ES-I3 (cell line): ENCODE measurements around the gene MED12L.

Experiments used
- H3K36me3 ChIP-seq: 2 replicates; pipeline ENCODE4 v1.6.1; 2013; ENCODE audit warnings: mild to moderate bottlenecking, low read length, control low read depth, moderate library complexity; ENCODE audit not compliant: insufficient read depth
- H3K4me1 ChIP-seq: 2 replicates; pipeline ENCODE4 v1.6.1; 2013; ENCODE audit warnings: mild to moderate bottlenecking, control low read depth, low read length; ENCODE audit not compliant: insufficient read depth
- H3K9ac ChIP-seq: 2 replicates; pipeline ENCODE4 v1.6.1; 2013; ENCODE audit warnings: low read depth, mild to moderate bottlenecking, low read length, moderate library complexity
- H3K9me3 ChIP-seq: 2 replicates; pipeline ENCODE4 v1.6.1; 2013; ENCODE audit warnings: mild to moderate bottlenecking, low read length, moderate library complexity; ENCODE audit not compliant: control insufficient read depth, insufficient read depth

MED12L gene

GRCh38 chr3:151268267-151269235 is 183.1 kb downstream of the MED12L start:
- Histone ChIP-seq H3K9ac (no peak overlapping the region), H3K4me1 (peaks cover 11% of the 10 kb centered on the region; the same call in 1 of the 2 replicates), H3K36me3 (no peaks in the 10 kb centered on the region)

DNA sequence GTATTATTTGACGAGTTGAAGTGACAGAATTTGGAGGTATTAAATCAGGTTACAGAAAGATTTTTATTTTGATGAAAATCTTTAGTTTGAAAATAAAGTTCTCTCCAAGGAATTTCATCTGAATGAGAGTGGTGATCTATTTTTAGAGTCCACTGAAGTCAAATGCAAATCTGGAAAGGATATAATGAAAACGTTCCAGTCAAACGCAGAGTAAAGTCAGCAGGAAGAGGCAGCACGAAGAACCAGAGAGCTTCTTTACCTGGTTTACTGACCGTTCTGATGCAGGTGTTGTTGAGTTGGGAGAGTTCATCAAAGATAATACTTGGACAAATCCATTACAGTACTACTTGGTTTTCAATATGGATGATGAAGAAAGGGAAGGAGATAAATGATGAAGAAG is 184.2 kb downstream of the MED12L start:
- no peaks in the 10 kb centered on the region for H3K36me3 ChIP-seq
- no peaks in the 10 kb centered on the region for H3K9me3 ChIP-seq
- H3K9ac ChIP-seq = no peak overlapping the region
- peaks cover 11% of the 10 kb centered on the region; the same call in 1 of the 2 replicates for H3K4me1 ChIP-seq

More at GRCh38 chr3:151268267-151269235, 183.1 kb downstream of the MED12L start:
- H3K9me3 ChIP-seq = no peaks in the 10 kb centered on the region

- H3K9me3 ChIP-seq = no peaks in the 10 kb centered on the region
- no peak overlapping the region for H3K9ac ChIP-seq
- H3K36me3 ChIP-seq = no peaks in the 10 kb centered on the region; the same call in 1 of the 2 replicates
- H3K4me1 ChIP-seq = 0 out of 2 replicates have a peak, but pooled peaks cover 6% of the 10 kb centered on the region
These were observed 189.6 kb downstream of the MED12L start for GRCh38 chr3:151275091-151275490.

GRCh38 chr3:151276038-151276686 is 190.7 kb downstream of the MED12L start:
- no peaks in the 10 kb centered on the region; the same call in 1 of the 2 replicates for H3K36me3 ChIP-seq
- no peak overlapping the region for H3K9ac ChIP-seq
- H3K4me1 ChIP-seq = 0 out of 2 replicates have a peak, but pooled peaks cover 6% of the 10 kb centered on the region
- no peaks in the 10 kb centered on the region for H3K9me3 ChIP-seq

GRCh38 chr3:151276687-151277042 is 191.2 kb downstream of the MED12L start:
- Histone ChIP-seq H3K4me1 (0 out of 2 replicates have a peak, but pooled peaks cover 6% of the 10 kb centered on the region), H3K36me3 (no peaks in the 10 kb centered on the region; the same call in 1 of the 2 replicates), H3K9me3 (no peaks in the 10 kb centered on the region), H3K9ac (no peak overlapping the region)

DNA sequence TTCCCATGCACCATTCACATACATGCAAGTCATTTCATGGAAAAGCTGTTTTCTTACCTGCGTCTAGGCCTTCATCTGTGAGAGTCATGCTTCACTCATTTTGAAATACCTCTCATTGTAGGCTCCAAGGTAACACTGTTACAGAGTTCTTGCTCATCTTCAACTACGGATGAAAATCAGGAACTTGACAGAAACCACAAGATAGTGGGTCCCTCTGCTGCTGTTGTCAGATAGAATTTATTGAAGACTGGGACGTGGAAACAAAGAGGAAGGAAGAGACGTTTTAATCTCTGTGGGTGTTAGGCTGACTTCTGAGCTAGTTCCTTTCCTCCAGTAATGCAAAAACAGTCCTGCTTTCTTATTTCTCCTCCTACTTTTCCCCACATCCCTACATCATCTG is 192.8 kb downstream of the MED12L start, which contains the start of gene P2RY14:
TSS of gene P2RY14 (minus strand) at position 313 of the 400 bp plus-strand sequence. CDS start 64,226 bp downstream, outside the sequence.
- 0 out of 2 replicates have a peak, but pooled peaks cover 6% of the 10 kb centered on the region for H3K4me1 ChIP-seq
- no peak within 1 kb of the TSS for H3K9ac ChIP-seq
- no peaks in the 10 kb centered on the region; the same call in 1 of the 2 replicates for H3K36me3 ChIP-seq
- no peaks in the 10 kb centered on the region for H3K9me3 ChIP-seq

DNA sequence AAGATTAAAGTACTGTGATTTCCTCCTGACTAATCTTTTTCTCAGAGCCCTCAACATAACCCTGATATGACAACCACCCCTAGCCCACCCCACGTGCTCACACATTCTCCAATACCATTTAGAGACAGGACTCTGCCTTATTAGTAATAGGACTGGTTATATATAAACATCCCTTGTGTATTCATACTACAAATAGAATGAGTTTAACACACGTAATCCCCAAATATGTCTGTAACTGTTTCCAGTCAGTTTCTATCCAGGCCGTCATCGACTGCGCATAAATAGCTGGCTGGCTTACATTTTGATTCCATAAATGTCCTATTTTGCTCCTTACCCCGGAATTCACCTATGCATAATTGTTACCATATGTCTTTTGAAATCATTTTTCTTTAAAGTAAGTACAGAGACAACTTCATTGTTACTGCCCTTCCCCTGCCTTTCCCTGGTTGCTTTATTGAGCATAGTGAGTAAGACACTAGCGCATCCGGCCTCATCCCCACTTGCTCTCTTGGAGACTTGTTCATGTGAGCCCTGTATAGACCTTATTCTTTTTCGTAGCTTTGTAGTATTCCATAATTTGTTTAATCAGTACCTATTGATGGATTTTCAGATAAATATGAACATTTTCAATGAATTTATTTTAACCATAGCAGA is 196.3 kb downstream of the MED12L start:
- Histone ChIP-seq H3K36me3 (no peaks in the 10 kb centered on the region; the same call in none of the 2 replicates), H3K9ac (no peak overlapping the region), H3K9me3 (no peaks in the 10 kb centered on the region), H3K4me1 (no peaks in the 10 kb centered on the region)

DNA sequence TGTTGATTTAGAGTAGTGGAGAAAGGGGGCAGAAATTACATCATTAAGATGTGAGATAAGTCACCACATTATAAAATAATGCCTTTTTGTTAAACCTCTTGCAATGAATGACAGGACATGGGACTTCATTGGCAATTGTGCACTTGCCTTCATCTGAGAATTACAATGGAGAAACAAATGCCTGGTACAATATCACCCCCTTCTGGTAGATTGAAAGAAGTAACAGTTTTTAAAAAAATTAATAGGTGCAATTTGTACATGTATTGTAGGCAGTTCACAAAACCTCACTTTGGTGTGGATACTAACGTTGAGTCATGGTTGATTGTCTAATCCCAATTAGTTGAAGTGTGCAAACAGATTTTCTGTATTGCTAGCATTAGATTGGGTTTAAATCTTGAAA is 197.5 kb downstream of the MED12L start:
- Histone ChIP-seq H3K4me1 (no peaks in the 10 kb centered on the region), H3K36me3 (no peaks in the 10 kb centered on the region; the same call in none of the 2 replicates), H3K9ac (no peak overlapping the region), H3K9me3 (no peaks in the 10 kb centered on the region)

- no peaks in the 10 kb centered on the region; the same call in none of the 2 replicates for H3K36me3 ChIP-seq
- no peaks in the 10 kb centered on the region for H3K9me3 ChIP-seq
- H3K9ac ChIP-seq = no peak overlapping the region
- H3K4me1 ChIP-seq = no peaks in the 10 kb centered on the region
These were observed 197.9 kb downstream of the MED12L start for GRCh38 chr3:151283387-151283786.

GRCh38 chr3:151283907-151284461 is 198.5 kb downstream of the MED12L start:
- no peak overlapping the region for H3K9ac ChIP-seq
- no peaks in the 10 kb centered on the region for H3K4me1 ChIP-seq
- H3K9me3 ChIP-seq = no peaks in the 10 kb centered on the region
- no peaks in the 10 kb centered on the region; the same call in 1 of the 2 replicates for H3K36me3 ChIP-seq

DNA sequence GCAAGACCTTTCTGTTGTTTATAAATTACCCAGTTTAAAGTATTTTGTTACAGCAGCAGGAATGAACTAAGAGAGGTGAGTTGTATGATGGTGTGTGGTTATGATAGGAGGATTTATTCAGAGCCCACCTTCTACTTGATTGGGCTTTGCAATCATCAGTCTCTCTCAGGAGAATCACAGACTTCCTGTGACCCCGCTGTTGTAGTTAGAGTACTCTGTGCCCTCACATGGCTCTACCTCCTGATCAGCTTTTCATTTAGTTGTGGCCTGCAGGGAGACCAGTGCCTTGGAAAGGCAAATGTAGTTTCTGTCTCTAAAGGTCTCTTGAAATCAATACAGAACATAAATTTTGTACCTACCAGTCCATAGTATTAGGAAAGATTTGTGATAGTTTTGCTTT is 200.5 kb downstream of the MED12L start:
- no peaks in the 10 kb centered on the region; the same call in 1 of the 2 replicates for H3K36me3 ChIP-seq
- H3K9me3 ChIP-seq = no peaks in the 10 kb centered on the region
- H3K9ac ChIP-seq = no peak overlapping the region
- H3K4me1 ChIP-seq = no peaks in the 10 kb centered on the region

DNA sequence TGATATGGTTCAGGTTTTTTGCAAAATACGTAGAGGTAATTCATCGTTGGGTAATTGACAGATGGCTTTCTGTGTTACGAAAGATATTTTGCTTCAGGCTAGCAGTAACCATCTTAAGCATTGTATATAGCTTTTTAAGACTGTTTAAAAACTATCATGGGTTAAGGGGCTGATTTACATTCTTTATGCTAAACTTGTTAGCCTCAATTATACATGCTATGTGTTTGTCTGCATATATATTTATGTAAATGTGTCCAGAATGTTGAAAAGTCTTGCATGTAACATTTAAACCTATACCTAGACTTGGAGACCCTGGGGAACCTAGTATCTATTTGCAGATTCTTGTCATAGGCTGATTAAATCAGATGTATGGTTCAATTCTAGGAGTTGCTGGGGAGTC is 204.0 kb downstream of the MED12L start:
- no peaks in the 10 kb centered on the region for H3K4me1 ChIP-seq
- H3K36me3 ChIP-seq = no peaks in the 10 kb centered on the region
- no peaks in the 10 kb centered on the region for H3K9me3 ChIP-seq
- no peak overlapping the region for H3K9ac ChIP-seq

DNA sequence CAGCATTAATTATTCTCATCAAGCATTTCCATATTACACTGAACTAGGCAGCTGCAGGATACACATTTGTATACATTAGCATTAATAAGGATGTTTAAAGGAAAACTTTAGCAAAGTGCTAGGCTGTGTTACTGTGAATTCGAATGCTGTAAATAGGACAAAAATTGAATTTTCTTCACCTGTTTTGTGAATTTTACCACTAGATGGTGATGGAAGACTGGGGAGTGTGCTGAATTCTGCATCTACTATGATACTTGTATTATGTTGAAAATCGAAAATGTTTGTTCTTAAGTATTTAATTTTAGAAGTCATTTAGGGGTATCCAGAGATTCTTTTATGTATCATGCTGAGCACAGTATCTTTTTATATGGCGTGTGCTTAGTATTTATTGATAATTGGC is 205.2 kb downstream of the MED12L start:
- Histone ChIP-seq H3K36me3 (no peaks in the 10 kb centered on the region), H3K4me1 (no peaks in the 10 kb centered on the region), H3K9ac (no peak overlapping the region), H3K9me3 (no peaks in the 10 kb centered on the region)

DNA sequence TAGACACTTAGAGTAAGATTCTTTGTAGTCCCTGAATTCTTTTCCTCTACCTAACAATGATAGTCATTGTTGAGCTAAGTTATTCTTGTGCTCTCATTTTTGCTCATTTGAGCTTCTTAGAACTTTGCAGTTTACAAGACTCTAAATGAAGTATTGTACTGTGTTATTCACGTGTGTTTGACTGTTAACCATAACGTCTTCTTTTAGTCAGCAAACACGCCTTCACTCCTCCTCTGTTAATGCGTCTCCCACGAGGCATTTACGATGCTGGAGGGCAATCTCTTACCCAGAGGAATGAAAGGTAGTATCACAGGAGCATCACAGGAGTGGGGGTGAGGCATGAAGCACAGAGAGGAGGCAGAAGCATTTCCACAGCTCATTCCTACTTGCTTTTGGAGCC is 207.7 kb downstream of the MED12L start:
- Histone ChIP-seq H3K36me3 (no peaks in the 10 kb centered on the region), H3K9me3 (no peaks in the 10 kb centered on the region)

More for the DNA sequence above, 207.7 kb downstream of the MED12L start:
- Histone ChIP-seq H3K4me1 (no peaks in the 10 kb centered on the region), H3K9ac (no peak overlapping the region)
